ENCODE measurements around the gene SLC16A5.

The SLC16A5 gene

GRCh38 chr17:75105126-75106080 is 17.6 kb downstream of the SLC16A5 start:
- FAIRE-seq: peak; percentile 78
- TF ChIP-seq POLR2AphosphoS5 (IDR thresholded peaks at IDR 0.05; ENCODE audit: low read depth, low read length): no peak

GRCh38 chr17:75108193-75108592 is 20.4 kb downstream of the SLC16A5 start:
- no peak for DNase-seq (ENCODE audit: insufficient read length)
- FAIRE-seq: no peak
- no peak for TF ChIP-seq POLR2AphosphoS5 (IDR thresholded peaks at IDR 0.05; ENCODE audit: low read depth, low read length)
- TF ChIP-seq POLR2A (IDR thresholded peaks at IDR 0.05; ENCODE audit: low read depth, low read length): no peak
- no peak for TF ChIP-seq TAF1 (IDR thresholded peaks at IDR 0.05; ENCODE audit: borderline replicate concordance, low read depth, low read length)

More at GRCh38 chr17:75105126-75106080, 17.6 kb downstream of the SLC16A5 start:
- peak; percentile 62 for DNase-seq (ENCODE audit: insufficient read length)

- no peak for TF ChIP-seq POLR2A (IDR thresholded peaks at IDR 0.05; ENCODE audit: low read depth, low read length)
- DNase-seq (ENCODE audit: insufficient read length) (no peak), FAIRE-seq (no peak)
Observed at GRCh38 chr17:75109046-75109406, 21.3 kb downstream of the SLC16A5 start.

GRCh38 chr17:75109407-75110233 is 21.9 kb downstream of the SLC16A5 start, which contains the start of gene ARMC7:
TSS of gene ARMC7 (plus strand) at chr17:75109969. CDS start at chr17:75110289, 320 bp downstream.
- TF ChIP-seq POLR2A (IDR thresholded peaks at IDR 0.05; ENCODE audit: low read depth, low read length) (peak; percentile 87), POLR2AphosphoS5 (IDR thresholded peaks at IDR 0.05; ENCODE audit: low read depth, low read length) (peak; percentile 70), TAF1 (IDR thresholded peaks at IDR 0.05; ENCODE audit: borderline replicate concordance, low read depth, low read length) (no peak)
- peak; percentile 93 for FAIRE-seq

GRCh38 chr17:75110234-75110937 is 22.6 kb downstream of the SLC16A5 start:
- no peak for TF ChIP-seq POLR2A (IDR thresholded peaks at IDR 0.05; ENCODE audit: low read depth, low read length)
- no peak for TF ChIP-seq POLR2AphosphoS5 (IDR thresholded peaks at IDR 0.05; ENCODE audit: low read depth, low read length)
- no peak for TF ChIP-seq TAF1 (IDR thresholded peaks at IDR 0.05; ENCODE audit: borderline replicate concordance, low read depth, low read length)
- DNase-seq (ENCODE audit: insufficient read length): no peak
- FAIRE-seq: peak; percentile 51

More at GRCh38 chr17:75109407-75110233, 21.9 kb downstream of the SLC16A5 start, which contains the start of gene ARMC7:
- peak; percentile 99 for DNase-seq (ENCODE audit: insufficient read length)

GRCh38 chr17:75111777-75112335 is 24.1 kb downstream of the SLC16A5 start:
- DNase-seq (ENCODE audit: insufficient read length) (no peak), FAIRE-seq (no peak)
- TF ChIP-seq POLR2AphosphoS5 (IDR thresholded peaks at IDR 0.05; ENCODE audit: low read depth, low read length) (no peak), POLR2A (IDR thresholded peaks at IDR 0.05; ENCODE audit: low read depth, low read length) (no peak), TAF1 (IDR thresholded peaks at IDR 0.05; ENCODE audit: borderline replicate concordance, low read depth, low read length) (no peak)

GRCh38 chr17:75113798-75114551 is 26.2 kb downstream of the SLC16A5 start:
- TF ChIP-seq POLR2A (IDR thresholded peaks at IDR 0.05; ENCODE audit: low read depth, low read length) (peak; percentile 28; the same call in 1 of the 2 replicates), TAF1 (IDR thresholded peaks at IDR 0.05; ENCODE audit: borderline replicate concordance, low read depth, low read length) (no peak)
- DNase-seq (ENCODE audit: insufficient read length) (peak; percentile 83), FAIRE-seq (peak; percentile 92)

- DNase-seq (ENCODE audit: insufficient read length) (no peak), FAIRE-seq (no peak)
- no peak for TF ChIP-seq TAF1 (IDR thresholded peaks at IDR 0.05; ENCODE audit: borderline replicate concordance, low read depth, low read length)
- TF ChIP-seq POLR2AphosphoS5 (IDR thresholded peaks at IDR 0.05; ENCODE audit: low read depth, low read length): no peak
- no peak for TF ChIP-seq POLR2A (IDR thresholded peaks at IDR 0.05; ENCODE audit: low read depth, low read length)
Observed at GRCh38 chr17:75114552-75115314, 27.0 kb downstream of the SLC16A5 start.

GRCh38 chr17:75115555-75115954 is 27.8 kb downstream of the SLC16A5 start:
- FAIRE-seq: no peak
- DNase-seq (ENCODE audit: insufficient read length): no peak

GRCh38 chr17:75116737-75117136 is 29.0 kb downstream of the SLC16A5 start:
- TF ChIP-seq POLR2A (IDR thresholded peaks at IDR 0.05; ENCODE audit: low read depth, low read length) (no peak), TAF1 (IDR thresholded peaks at IDR 0.05; ENCODE audit: borderline replicate concordance, low read depth, low read length) (no peak), POLR2AphosphoS5 (IDR thresholded peaks at IDR 0.05; ENCODE audit: low read depth, low read length) (no peak)
- FAIRE-seq: no peak
- DNase-seq (ENCODE audit: insufficient read length): no peak

More at GRCh38 chr17:75115555-75115954, 27.8 kb downstream of the SLC16A5 start:
- TF ChIP-seq TAF1 (IDR thresholded peaks at IDR 0.05; ENCODE audit: borderline replicate concordance, low read depth, low read length) (no peak), POLR2A (IDR thresholded peaks at IDR 0.05; ENCODE audit: low read depth, low read length) (no peak), POLR2AphosphoS5 (IDR thresholded peaks at IDR 0.05; ENCODE audit: low read depth, low read length) (no peak)

Measured in GM12892 (cell line).